MM.1S (cell line): ENCODE measurements around the gene CD244.

ENCODE experiments used
- EZH2 ChIP-seq: fragments of 300-600 bp; sonication (generic); optimal IDR thresholded peaks from 2 replicates; pipeline ENCODE3; 2017; ENCODE audit warnings: low read depth, mild to moderate bottlenecking, antibody characterized with exemption, low read length, mixed read lengths
- EZH2phosphoT487 ChIP-seq: fragments of 300-600 bp; sonication (generic); IDR thresholded peaks from 2 replicates; pipeline ENCODE4 v1.6.1; 2018; ENCODE audit warnings: antibody characterized with exemption, low read length
- TF ChIP-seq, protein P1 (sequence below): fragments of 300-600 bp; sonication (generic); IDR thresholded peaks from 2 replicates; pipeline ENCODE4 v1.5.1; 2016; ENCODE audit warnings: antibody characterized with exemption, low read length, mixed read lengths

DNA sequence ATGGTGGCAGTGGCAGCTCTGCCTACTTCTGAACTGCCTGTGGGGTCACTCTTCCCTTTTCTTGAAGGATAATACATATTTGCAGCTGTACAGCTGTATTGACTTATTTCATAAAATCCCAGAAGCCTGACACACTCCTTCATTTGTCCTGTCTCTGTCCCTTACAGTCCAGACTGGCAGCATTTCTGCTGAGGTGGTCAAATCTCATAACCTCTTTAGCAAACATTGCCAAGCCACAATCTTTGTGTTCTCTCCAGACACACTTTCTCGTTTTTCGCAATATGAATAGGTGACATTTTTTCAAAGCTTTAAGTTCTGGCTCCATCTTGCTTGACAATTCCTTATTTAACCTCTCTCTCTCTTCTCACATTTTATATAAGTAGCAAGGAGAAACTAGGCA, 51.5 kb downstream of the CD244 start:
- TF ChIP-seq, protein P1, sequence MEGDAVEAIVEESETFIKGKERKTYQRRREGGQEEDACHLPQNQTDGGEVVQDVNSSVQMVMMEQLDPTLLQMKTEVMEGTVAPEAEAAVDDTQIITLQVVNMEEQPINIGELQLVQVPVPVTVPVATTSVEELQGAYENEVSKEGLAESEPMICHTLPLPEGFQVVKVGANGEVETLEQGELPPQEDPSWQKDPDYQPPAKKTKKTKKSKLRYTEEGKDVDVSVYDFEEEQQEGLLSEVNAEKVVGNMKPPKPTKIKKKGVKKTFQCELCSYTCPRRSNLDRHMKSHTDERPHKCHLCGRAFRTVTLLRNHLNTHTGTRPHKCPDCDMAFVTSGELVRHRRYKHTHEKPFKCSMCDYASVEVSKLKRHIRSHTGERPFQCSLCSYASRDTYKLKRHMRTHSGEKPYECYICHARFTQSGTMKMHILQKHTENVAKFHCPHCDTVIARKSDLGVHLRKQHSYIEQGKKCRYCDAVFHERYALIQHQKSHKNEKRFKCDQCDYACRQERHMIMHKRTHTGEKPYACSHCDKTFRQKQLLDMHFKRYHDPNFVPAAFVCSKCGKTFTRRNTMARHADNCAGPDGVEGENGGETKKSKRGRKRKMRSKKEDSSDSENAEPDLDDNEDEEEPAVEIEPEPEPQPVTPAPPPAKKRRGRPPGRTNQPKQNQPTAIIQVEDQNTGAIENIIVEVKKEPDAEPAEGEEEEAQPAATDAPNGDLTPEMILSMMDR, result no peak
- TF ChIP-seq EZH2 (no peak), EZH2phosphoT487 (no peak)
